HG02571 (cell line): ENCODE measurements around the gene DTNBP1.

Experiments
- ATAC-seq: cut with Tn5 transposase; IDR thresholded peaks from one replicate; pipeline ENCODE4 v1.9.1; 2021; ENCODE audit warnings: mild to moderate bottlenecking, moderate library complexity; ENCODE audit not compliant: unreplicated experiment

DTNBP1 gene

GRCh38 chr6:15489261-15489962 lies 173.4 kb downstream of the DTNBP1 start:
- ATAC-seq = no peak

DNA sequence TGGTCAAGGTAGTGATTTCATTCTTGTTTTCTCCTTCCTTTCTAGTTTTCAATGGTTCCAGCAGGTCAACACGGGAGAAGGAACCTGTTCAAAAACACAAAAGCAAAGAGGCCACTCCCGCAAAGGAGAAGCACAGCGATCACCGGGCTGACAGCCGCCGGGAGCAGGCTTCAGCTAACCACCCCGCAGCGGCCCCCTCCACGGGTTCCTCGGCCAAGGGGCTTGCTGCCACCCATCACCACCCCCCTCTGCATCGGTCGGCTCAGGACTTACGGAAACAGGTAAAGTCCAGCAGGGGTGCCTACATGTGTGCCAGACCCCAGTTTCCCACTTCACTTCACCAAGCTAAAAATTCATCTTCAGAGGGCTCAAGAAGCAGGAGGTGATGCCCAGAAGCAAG lies 175.6 kb downstream of the DTNBP1 start:
- ATAC-seq = no peak

DNA sequence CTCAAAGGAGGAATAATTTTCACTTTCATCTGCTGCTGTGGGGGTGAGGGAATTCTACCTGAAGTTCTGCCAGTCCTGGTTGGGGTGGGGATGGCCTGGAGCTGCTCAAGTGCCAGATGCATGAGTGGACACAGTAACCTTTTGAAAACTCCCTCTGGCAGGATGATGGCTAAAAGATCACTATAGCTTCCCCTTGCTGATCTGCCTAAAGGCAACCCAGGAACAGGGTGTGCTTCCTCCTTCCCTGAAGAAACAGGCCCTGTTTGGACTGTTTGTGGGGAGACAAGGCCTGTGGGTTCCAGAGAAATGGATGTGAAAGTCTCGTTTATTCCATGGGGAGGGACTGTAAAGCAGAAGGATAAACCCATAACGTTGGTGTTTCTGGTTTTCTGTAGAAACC lies 176.9 kb downstream of the DTNBP1 start:
- no peak for ATAC-seq

DNA sequence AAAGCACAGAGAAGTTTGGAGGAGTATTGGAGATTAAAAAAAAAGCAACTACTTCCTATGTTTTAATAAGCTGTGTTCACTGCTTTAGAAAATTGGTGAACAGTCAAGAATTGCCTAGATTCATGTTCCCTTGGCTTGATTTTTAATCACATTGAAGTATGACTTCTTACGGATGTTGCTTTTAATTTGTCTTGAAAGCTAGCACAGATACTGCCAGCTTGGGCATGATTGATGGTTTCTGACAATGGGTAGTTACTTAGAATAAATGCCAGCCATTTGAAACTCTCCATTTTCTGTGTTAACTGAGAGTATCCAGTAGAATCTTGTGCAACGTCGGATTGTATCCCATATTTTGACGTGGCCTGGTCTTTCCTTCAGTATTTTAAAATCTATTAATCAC lies 178.0 kb downstream of the DTNBP1 start:
- ATAC-seq = no peak

DNA sequence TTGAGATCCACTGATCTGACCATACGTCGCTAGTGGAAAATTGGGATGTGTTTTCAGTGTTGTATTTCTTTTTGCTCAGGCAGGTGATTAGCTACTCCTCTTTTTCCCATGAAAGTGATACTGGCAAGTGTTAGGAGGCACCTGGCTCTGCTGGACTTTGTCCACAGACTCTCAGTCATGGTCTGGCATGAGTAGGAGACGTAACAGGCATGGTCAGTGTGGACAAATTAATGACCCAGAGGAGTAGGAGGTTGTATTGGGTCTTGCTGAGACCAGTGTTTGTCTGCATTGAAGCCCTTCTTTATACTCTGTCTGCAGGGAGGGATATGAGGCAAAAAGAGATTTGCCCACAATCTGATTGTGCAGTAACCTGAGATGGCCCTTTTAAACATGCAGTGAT lies 178.7 kb downstream of the DTNBP1 start:
- no peak for ATAC-seq

- no peak for ATAC-seq
These were observed 179.8 kb downstream of the DTNBP1 start for GRCh38 chr6:15483060-15483459.

DNA sequence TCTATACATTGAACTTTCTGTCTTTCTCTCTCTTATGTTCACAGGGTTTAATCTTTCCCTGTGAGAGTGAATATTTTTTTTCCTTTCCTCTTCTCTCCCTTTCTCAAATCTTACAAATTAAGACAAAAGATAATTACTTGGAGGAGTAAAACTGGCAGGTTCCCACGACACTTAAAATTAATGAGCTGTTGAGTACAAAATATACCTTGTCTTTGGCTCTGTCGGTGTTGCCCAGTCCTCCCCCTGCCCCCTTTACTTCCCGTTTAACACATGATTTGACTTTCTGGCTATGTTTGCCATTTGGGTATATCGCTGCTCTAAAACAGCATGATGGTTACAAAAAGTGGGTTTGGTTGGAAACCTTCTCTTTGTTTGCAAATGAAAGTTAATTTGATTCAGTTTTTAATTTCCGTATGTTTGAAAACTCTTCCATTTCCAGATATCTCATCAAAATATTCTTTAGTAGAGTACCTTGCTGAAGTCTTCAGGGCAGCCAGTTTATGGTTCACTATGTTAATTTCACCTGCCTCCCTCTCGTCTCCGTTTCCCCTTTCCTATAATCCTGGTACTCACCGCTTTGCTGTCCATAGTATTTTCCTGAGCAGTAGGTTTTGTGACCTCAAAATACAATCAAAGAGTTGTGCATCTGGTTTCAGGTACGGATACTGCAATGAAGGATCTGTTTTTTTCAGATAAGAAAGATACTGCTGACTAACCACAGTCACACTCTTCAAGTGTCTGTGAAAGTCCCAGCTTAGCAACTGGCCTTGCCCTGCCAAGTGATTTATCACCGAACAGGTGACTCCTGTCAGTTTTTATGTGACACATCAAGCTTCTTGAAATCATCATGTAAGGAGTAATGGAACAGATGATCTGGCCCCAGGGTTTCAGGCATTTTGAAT lies 181.2 kb downstream of the DTNBP1 start:
- no peak for ATAC-seq

GRCh38 chr6:15480525-15480924 lies 182.3 kb downstream of the DTNBP1 start:
- ATAC-seq = no peak

DNA sequence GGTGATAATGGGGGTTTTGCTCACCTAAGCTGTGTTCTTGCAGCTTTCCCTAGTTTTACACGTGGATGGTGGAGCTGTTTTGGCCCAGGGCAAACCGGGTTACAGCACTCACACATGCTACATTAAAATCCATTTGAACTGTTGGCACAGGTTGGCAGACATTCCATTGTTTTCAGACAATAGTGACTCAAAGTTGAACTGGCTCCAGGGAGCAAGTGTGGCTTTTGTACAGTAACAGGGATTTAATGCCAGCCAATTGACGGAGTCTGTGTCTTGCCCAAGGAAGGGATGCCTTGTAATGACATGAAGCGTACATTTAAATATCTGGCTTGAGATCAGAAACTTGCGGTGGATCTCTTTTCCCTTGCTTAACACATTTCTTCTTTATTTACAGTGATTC lies 183.1 kb downstream of the DTNBP1 start:
- ATAC-seq = no peak

DNA sequence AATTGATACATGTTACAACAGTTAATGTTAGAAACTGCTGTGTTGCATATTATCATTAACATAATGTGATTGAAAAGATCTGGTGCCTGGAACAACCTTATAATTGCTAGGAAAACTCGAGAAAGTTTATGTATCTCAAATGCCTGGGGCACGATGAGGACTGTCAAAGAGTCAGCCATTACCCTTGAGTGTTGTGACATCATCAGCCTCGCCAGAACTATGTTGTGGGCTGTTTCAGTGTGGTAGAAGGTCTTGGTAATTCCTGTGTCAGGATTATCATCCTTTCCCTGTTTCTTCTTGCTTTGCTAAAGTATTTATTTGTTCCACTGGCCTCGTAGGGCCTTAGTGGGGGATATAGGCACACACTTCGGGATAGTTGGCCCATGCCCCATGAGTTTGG lies 185.1 kb downstream of the DTNBP1 start:
- ATAC-seq = no peak

- ATAC-seq = no peak
These were observed 186.0 kb downstream of the DTNBP1 start for GRCh38 chr6:15476631-15477380.

- no peak for ATAC-seq
These were observed 187.0 kb downstream of the DTNBP1 start for GRCh38 chr6:15475872-15476271.

GRCh38 chr6:15475261-15475660 lies 187.6 kb downstream of the DTNBP1 start:
- no peak for ATAC-seq

- ATAC-seq = no peak
These were observed 188.6 kb downstream of the DTNBP1 start for GRCh38 chr6:15474196-15474595.

DNA sequence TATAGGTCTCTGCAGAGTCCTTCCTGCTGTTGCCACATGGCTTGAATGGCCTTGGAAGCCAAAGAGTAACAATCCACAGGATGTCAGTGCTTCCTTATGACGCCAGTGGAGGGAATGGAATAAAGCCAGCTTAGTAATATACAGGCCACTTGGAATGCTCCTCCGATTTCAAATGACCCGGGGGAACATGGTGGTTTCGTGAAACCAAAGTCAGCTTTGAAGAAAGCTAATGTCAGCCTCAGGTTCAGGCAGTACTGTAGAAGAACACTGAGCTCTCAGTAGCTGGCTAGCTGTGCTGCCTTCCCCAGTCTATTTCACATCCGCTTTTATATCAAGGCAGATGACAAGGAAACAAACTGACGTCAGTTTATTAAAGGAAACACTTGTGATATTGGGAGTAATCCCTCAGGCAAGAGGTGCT lies 189.1 kb downstream of the DTNBP1 start:
- ATAC-seq = no peak

GRCh38 chr6:15473174-15473573 lies 189.7 kb downstream of the DTNBP1 start:
- no peak for ATAC-seq
